ENCODE measurements around the gene CCDC154. TPM values are rescaled to one million over a fixed set of nuclear protein-coding genes. Genes with fewer than 3 reads are reported as not detected.
"Not testable (repeated sequence)": the region's sequence is repeated elsewhere in the genome, so short reads cannot be mapped to it uniquely, and the experiment has no call there.

Gene CCDC154
- total RNA-seq, 3 donors from 2014 or later = 0.48 to 1.2 (median 0.98) TPM

DNA sequence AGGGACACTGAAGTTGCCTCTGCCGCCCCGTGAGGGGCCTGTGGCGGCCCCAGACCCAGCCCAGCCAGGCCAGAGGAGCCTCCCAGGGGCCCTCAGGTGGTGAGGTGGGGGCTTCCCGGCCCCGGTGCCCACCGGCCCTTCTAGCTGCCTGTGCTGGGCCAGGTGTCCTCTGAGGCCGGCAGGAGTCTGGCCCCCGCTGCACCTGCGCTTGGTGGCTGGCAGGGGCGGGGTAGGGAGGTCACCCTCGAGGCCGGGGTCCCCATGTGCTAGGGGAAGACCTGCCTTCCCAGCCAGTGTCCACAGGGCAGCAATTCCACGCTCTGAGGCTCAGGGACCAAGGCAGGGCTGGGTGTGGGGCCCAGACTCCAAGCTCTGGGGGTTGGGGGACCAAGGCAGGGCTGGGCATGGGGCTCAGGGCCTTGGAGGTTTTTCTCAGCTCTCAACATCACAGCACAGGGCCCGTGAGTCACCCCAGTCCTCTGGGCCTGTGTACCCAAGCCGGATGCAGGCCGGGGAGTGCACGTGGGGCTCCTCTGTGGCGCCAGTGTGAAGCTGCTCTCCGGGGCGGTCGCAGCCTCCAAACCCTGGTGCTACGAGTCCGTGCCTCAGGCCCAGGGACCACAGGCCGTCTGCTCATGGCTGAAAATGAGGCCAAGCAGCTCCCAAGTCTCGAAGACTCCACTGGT lies 1.3 kb upstream of the CCDC154 start:
- no peak for TF ChIP-seq CTCF (IDR thresholded peaks at IDR 0.05)
- TF ChIP-seq POLR2AphosphoS5 (IDR thresholded peaks at IDR 0.05) = no peak
- no peak for TF ChIP-seq POLR2A (IDR thresholded peaks at IDR 0.05)
- intact Hi-C loops (cut with DNase I; ENCODE audit: low total_unique reads) = no loop called here
- Histone ChIP-seq H3K36me3 (no peaks in the 10 kb centered on the region), H3K4me3 (no peak overlapping the region), H3K27me3 (no peaks in the 10 kb centered on the region), H3K9me3 (no peaks in the 10 kb centered on the region), H3K27ac (no peak overlapping the region), H3K4me1 (no peaks in the 10 kb centered on the region)
- DNase-seq (ENCODE audit: low spot score in 2 of 2) = no peak

- DNase-seq (ENCODE audit: low spot score in 2 of 2) = no peak
- no peak overlapping the region for H3K4me3 ChIP-seq
- intact Hi-C loops (cut with DNase I; ENCODE audit: low total_unique reads) = no loop called here
- no peaks in the 10 kb centered on the region for H3K9me3 ChIP-seq
- TF ChIP-seq POLR2A (IDR thresholded peaks at IDR 0.05) (no peak), POLR2AphosphoS5 (IDR thresholded peaks at IDR 0.05) (no peak), CTCF (IDR thresholded peaks at IDR 0.05) (no peak)
- H3K36me3 ChIP-seq = no peaks in the 10 kb centered on the region
- no peaks in the 10 kb centered on the region for H3K27me3 ChIP-seq
- H3K27ac ChIP-seq = no peak overlapping the region
- H3K4me1 ChIP-seq = no peaks in the 10 kb centered on the region
Observed at GRCh38 chr16:1444730-1445517, 568 bp upstream of the CCDC154 start.

DNA sequence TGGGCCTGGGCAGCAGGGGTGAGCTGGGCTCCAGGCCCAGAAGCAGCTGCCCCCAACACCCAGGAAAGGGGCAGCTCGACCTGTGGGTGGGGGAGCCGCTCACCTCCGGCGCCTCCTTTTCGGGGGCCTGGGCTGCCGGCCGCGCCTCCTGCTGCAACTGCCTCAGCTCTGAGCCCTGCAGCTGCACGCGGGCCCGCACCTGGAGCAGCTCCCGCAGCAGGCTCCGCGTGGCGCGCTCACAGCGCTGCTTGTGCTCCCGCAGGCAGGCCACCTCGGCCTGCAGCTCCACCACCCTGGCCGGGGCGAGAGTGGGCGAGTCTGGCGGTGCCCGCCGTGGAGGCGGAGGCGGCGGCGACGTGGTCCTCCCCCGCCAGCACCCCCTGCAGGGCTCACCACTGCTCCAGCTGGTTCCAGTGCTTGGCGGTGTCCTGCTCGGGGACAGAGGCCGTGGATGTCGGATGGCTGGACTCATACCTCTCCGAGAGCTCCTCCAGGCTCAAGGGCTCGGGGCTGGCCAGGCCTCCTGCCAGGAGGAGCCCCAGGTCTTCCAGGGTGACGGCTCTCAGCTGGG lies 868 bp downstream of the CCDC154 start:
- Histone ChIP-seq H3K4me3 (no peak overlapping the region), H3K9me3 (no peaks in the 10 kb centered on the region), H3K36me3 (no peaks in the 10 kb centered on the region), H3K27me3 (no peaks in the 10 kb centered on the region), H3K4me1 (no peaks in the 10 kb centered on the region), H3K27ac (no peak overlapping the region)
- TF ChIP-seq POLR2AphosphoS5 (IDR thresholded peaks at IDR 0.05) (no peak), POLR2A (IDR thresholded peaks at IDR 0.05) (no peak), CTCF (IDR thresholded peaks at IDR 0.05) (no peak)
- intact Hi-C loops (cut with DNase I; ENCODE audit: low total_unique reads) = no loop called here
- DNase-seq (ENCODE audit: low spot score in 2 of 2) = no peak

DNA sequence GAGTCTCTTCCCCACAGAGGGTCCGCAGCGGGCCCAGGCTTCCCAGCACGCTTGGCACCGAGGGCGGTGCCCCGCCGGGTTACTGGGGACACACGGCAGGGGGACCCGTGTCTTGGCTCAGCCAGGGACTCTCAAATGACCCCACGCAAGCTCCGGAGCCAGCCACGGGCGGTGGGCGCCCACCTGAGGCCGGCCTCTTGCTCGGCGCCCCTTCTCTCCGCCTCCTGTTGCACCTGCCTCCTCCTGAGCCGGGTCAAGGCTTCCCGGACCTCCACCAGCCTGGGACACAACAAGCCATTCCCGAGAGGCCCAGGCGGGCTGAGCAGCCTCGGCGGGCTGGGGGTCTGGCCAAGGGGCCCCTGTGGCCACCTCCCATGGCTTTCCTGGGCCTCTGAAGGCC lies 1.7 kb downstream of the CCDC154 start:
- no peaks in the 10 kb centered on the region for H3K36me3 ChIP-seq
- intact Hi-C loops (cut with DNase I; ENCODE audit: low total_unique reads) = no loop called here
- H3K27me3 ChIP-seq = no peaks in the 10 kb centered on the region
- TF ChIP-seq POLR2A (IDR thresholded peaks at IDR 0.05) (no peak), POLR2AphosphoS5 (IDR thresholded peaks at IDR 0.05) (no peak), CTCF (IDR thresholded peaks at IDR 0.05) (no peak)
- no peaks in the 10 kb centered on the region for H3K9me3 ChIP-seq
- no peak overlapping the region for H3K27ac ChIP-seq
- no peak for DNase-seq (ENCODE audit: low spot score in 2 of 2)
- H3K4me3 ChIP-seq = no peak overlapping the region
- H3K4me1 ChIP-seq = no peaks in the 10 kb centered on the region

DNA sequence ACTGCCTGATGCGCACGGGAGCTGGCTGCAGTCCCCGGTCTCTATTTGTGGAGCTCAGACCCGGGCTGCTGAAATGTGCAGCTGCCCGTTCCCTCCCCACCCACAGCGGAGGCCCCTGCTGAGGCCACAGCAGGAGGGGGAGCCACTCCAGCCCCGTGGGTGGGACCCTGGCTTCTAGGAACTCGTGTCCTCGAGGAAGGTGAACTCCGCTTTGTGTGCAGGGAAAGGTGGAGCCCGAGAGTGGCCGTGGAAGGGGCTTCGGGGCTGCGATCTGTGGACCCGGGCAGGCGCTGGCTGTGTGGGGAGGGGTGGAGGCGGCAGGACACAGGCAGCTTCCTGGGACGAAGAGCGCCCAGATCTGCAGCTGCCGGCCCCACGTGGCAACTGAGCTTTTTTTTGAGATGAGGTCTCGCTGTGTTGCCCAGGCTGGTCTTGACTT lies 2.9 kb downstream of the CCDC154 start:
- Histone ChIP-seq H3K27me3 (no peaks in the 10 kb centered on the region), H3K36me3 (no peaks in the 10 kb centered on the region), H3K27ac (no peak overlapping the region), H3K4me3 (no peak overlapping the region), H3K9me3 (no peaks in the 10 kb centered on the region), H3K4me1 (no peaks in the 10 kb centered on the region)
- no peak for TF ChIP-seq CTCF (IDR thresholded peaks at IDR 0.05)
- TF ChIP-seq POLR2AphosphoS5 (IDR thresholded peaks at IDR 0.05) = no peak
- no peak for TF ChIP-seq POLR2A (IDR thresholded peaks at IDR 0.05)
- DNase-seq (ENCODE audit: low spot score in 2 of 2) = no peak
- intact Hi-C loops (cut with DNase I; ENCODE audit: low total_unique reads) = no loop called here

DNA sequence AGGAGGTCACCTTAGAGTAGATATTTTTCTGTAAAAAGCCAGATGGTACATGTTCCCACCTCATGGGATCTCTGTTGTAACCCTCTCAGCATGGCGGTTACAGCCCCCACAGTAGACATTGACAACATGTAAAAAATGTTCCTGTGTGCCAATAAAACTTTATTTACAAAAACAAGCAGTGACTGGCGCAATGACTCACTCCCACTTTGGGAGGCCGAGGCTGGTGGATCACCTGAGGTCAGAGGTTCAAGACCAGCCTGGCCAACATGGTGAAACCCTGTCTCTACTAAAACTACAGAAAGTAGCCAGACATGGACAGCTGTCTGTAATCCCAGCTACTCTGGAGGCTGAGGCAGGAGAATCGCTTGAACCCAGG lies 4.7 kb downstream of the CCDC154 start:
- H3K36me3 ChIP-seq; H3K27me3 ChIP-seq; intact Hi-C loops (cut with DNase I; ENCODE audit: low total_unique reads): not testable (repeated sequence)

More for the DNA sequence above, 4.7 kb downstream of the CCDC154 start:
- not testable (repeated sequence) for H3K9me3 ChIP-seq; DNase-seq (ENCODE audit: low spot score in 2 of 2); H3K4me1 ChIP-seq; H3K4me3 ChIP-seq; H3K27ac ChIP-seq
